Breast epithelium (tissue), 4 donors: ENCODE results near the gene CLK4. TPM values are rescaled to one million over a fixed set of nuclear protein-coding genes. Genes with fewer than 3 reads are reported as not detected.

ENCODE experiments used
- DNase-seq, 2 donors: peaks; one replicate each; pipeline ENCODE4 v3.0.0-alpha.2; 2019; ENCODE audit warnings: low spot score in 2 of 2
- H3K27ac ChIP-seq, 2 donors: fragments of 200-600 bp; sonication (generic) in 1 of 2; one replicate each; pipeline ENCODE4 v1.5.1; 2016 to 2019; ENCODE audit warnings: mild to moderate bottlenecking in 1 of 2
- H3K27me3 ChIP-seq, 2 donors: fragments of 200-600 bp; sonication (generic) in 1 of 2; one replicate each; pipeline versions ENCODE4 v1.5.1 to v1.6.0; 2017 to 2019; ENCODE audit warnings: control low read depth in 1 of 2, mild to moderate bottlenecking in 1 of 2
- H3K36me3 ChIP-seq: fragments of 200-600 bp; one replicate; pipeline ENCODE4 v1.5.1; 2019
- H3K4me1 ChIP-seq, 2 donors: fragments of 200-600 bp; sonication (generic); one replicate each; pipeline ENCODE4 v1.5.1; 2016 to 2019; ENCODE audit warnings: control low read depth in 1 of 2
- H3K4me3 ChIP-seq, 3 donors: fragments of 200-600 bp; sonication (generic); 1 replicate in 2 of 3; 2 replicates in 1 of 3; pipeline ENCODE4 v1.5.1; 2016 to 2019; ENCODE audit warnings: mild to moderate bottlenecking in 3 of 3, moderate library complexity in 2 of 3
- H3K9me3 ChIP-seq, 2 donors: fragments of 200-600 bp; sonication (generic) in 1 of 2; one replicate each; pipeline ENCODE4 v1.5.1; 2016 to 2019; ENCODE audit warnings: control low read depth in 1 of 2
- CTCF ChIP-seq, 3 donors: fragments of 450-650 bp; IDR thresholded peaks; one replicate each; pipeline ENCODE4 v1.5.1; 2016 to 2017; ENCODE audit warnings: antibody characterized with exemption in 3 of 3, mild to moderate bottlenecking in 3 of 3, moderate library complexity in 3 of 3
- POLR2A ChIP-seq: fragments of 450-650 bp; IDR thresholded peaks from one replicate; pipeline ENCODE4 v1.6.1; 2016; ENCODE audit warnings: antibody characterized with exemption, mild to moderate bottlenecking, moderate library complexity
- POLR2AphosphoS5 ChIP-seq, 3 donors: sonication (generic); formaldehyde crosslinking; IDR thresholded peaks; one replicate each; pipeline ENCODE4 v1.6.1; 2017; ENCODE audit warnings: antibody characterized with exemption in 3 of 3
- intact Hi-C: fragments of 100-400 bp; cut with DNase I; formaldehyde crosslinking; loops from one replicate; pipeline ENCODE4 v1.15.1; 2023; ENCODE audit warnings: low total_unique reads
- total RNA-seq, 3 donors: library from RNA; depleted of rRNA; stranded (reverse); fragments of >200 nt; gene quantifications; one replicate each; pipeline ENCODE4 v1.1.0, GENCODE V29; 2016

Gene CLK4
- total RNA-seq, 3 donors from 2014 or later = 39.0 to 73.2 (median 43.3) TPM

- intact Hi-C loops = no loop called here
- Histone ChIP-seq H3K4me3 (no peak overlapping the region), H3K4me1 (no peaks in the 10 kb centered on the region), H3K27ac (no peak overlapping the region), H3K36me3 (peaks cover 19% of the 10 kb centered on the region), H3K27me3 (no peaks in the 10 kb centered on the region), H3K9me3 (no peaks in the 10 kb centered on the region)
- DNase-seq = no peak
- TF ChIP-seq POLR2AphosphoS5 (IDR thresholded peaks at IDR 0.05) = no peak
- TF ChIP-seq CTCF (IDR thresholded peaks at IDR 0.05) = no peak
- no peak for TF ChIP-seq POLR2A
These were observed 14.6 kb downstream of the CLK4 start for GRCh38 chr5:178612299-178612698.

GRCh38 chr5:178606269-178606668 is 20.6 kb downstream of the CLK4 start:
- peaks cover 14% of the 10 kb centered on the region for H3K36me3 ChIP-seq
- no peak for DNase-seq
- intact Hi-C loops = no loop called here
- TF ChIP-seq POLR2A (no peak), POLR2AphosphoS5 (IDR thresholded peaks at IDR 0.05) (no peak), CTCF (IDR thresholded peaks at IDR 0.05) (no peak)
- H3K4me1 ChIP-seq = no peaks in the 10 kb centered on the region
- no peaks in the 10 kb centered on the region for H3K9me3 ChIP-seq
- H3K27ac ChIP-seq = no peak overlapping the region
- no peak overlapping the region for H3K4me3 ChIP-seq
- H3K27me3 ChIP-seq = no peaks in the 10 kb centered on the region

GRCh38 chr5:178605788-178606187 is 21.1 kb downstream of the CLK4 start:
- H3K36me3 ChIP-seq = peaks cover 11% of the 10 kb centered on the region
- no peaks in the 10 kb centered on the region for H3K27me3 ChIP-seq
- no peak for TF ChIP-seq POLR2AphosphoS5 (IDR thresholded peaks at IDR 0.05)
- no peak for TF ChIP-seq CTCF (IDR thresholded peaks at IDR 0.05)
- TF ChIP-seq POLR2A = no peak
- no peaks in the 10 kb centered on the region for H3K4me1 ChIP-seq
- no peak overlapping the region for H3K4me3 ChIP-seq
- H3K27ac ChIP-seq = no peak overlapping the region
- no peak for DNase-seq
- H3K9me3 ChIP-seq = no peaks in the 10 kb centered on the region
- intact Hi-C loops = no loop called here

GRCh38 chr5:178602752-178603151 is 24.1 kb downstream of the CLK4 start:
- no peak overlapping the region for H3K27ac ChIP-seq
- H3K27me3 ChIP-seq = no peaks in the 10 kb centered on the region
- H3K4me1 ChIP-seq = no peaks in the 10 kb centered on the region
- H3K4me3 ChIP-seq = no peak overlapping the region
- H3K9me3 ChIP-seq = no peaks in the 10 kb centered on the region
- TF ChIP-seq POLR2A = no peak
- no peak for TF ChIP-seq POLR2AphosphoS5 (IDR thresholded peaks at IDR 0.05)
- no peak for TF ChIP-seq CTCF (IDR thresholded peaks at IDR 0.05)
- no peak for DNase-seq
- intact Hi-C loops = no loop called here
- peaks cover 9% of the 10 kb centered on the region for H3K36me3 ChIP-seq

- Histone ChIP-seq H3K4me1 (no peaks in the 10 kb centered on the region), H3K27ac (no peak overlapping the region), H3K27me3 (no peaks in the 10 kb centered on the region), H3K4me3 (no peak overlapping the region), H3K36me3 (no peaks in the 10 kb centered on the region), H3K9me3 (peaks cover 5 to 20% of the 10 kb centered on the region in 2 donors)
- TF ChIP-seq POLR2A = no peak
- no peak for TF ChIP-seq CTCF (IDR thresholded peaks at IDR 0.05)
- TF ChIP-seq POLR2AphosphoS5 (IDR thresholded peaks at IDR 0.05) = no peak
- intact Hi-C loops = no loop called here
- DNase-seq = no peak
These were observed 31.1 kb downstream of the CLK4 start for GRCh38 chr5:178595750-178596149.
